Effector memory CD4-positive, alpha-beta T cell (primary cell): ENCODE measurements around the gene ATRN.
"Not testable (repeated sequence)": the region's sequence is repeated elsewhere in the genome, so short reads cannot be mapped to it uniquely, and the experiment has no call there.

ENCODE experiments used
- DNase-seq, 3 donors: peaks; one replicate each; pipeline ENCODE4 v3.0.0-alpha.2; 2020
- H3K27ac ChIP-seq: 2 replicates; pipeline ENCODE4 v1.7.0; 2013; ENCODE audit warnings: mild to moderate bottlenecking, low read length, moderate library complexity; ENCODE audit not compliant: insufficient read depth, poor library complexity, severe bottlenecking
- H3K27me3 ChIP-seq: replicated peaks from 2 replicates; pipeline ENCODE4 v1.7.0; 2013; ENCODE audit warnings: mild to moderate bottlenecking, low read length; ENCODE audit not compliant: insufficient read depth, control insufficient read depth, poor library complexity, severe bottlenecking
- H3K36me3 ChIP-seq: 2 replicates; pipeline ENCODE4 v1.7.0; 2013; ENCODE audit warnings: mild to moderate bottlenecking, low read length, moderate library complexity; ENCODE audit not compliant: control insufficient read depth, insufficient read depth
- H3K4me1 ChIP-seq: 2 replicates; pipeline ENCODE4 v1.7.0; 2013; ENCODE audit warnings: low read length, mild to moderate bottlenecking; ENCODE audit not compliant: control insufficient read depth, insufficient read depth, poor library complexity, severe bottlenecking
- H3K4me3 ChIP-seq: 2 replicates; pipeline ENCODE4 v1.7.0; 2013; ENCODE audit warnings: low read length, low read depth, mild to moderate bottlenecking; ENCODE audit not compliant: insufficient read depth, poor library complexity, severe bottlenecking
- H3K9me3 ChIP-seq: 2 replicates; pipeline ENCODE4 v1.7.0; 2013; ENCODE audit warnings: mild to moderate bottlenecking, low read length, moderate library complexity; ENCODE audit not compliant: control insufficient read depth

ATRN gene

DNA sequence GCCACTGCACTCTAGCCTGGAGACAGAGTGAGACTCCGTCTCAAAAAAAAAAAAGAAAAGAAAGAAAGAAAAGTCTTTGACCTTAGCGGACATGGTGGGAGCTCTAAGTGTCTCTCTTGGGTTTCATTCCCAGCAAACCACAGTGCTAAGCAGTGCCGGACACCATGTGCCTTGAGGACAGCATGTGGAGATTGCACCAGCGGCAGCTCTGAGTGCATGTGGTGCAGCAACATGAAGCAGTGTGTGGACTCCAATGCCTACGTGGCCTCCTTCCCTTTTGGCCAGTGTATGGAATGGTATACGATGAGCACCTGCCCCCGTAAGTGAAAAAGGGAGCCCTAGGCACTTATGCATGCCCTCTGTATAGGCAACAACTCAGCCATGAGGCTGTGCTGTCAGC is 112.9 kb downstream of the ATRN start:
- H3K4me1 ChIP-seq = no peaks in the 10 kb centered on the region
- H3K36me3 ChIP-seq = peaks cover 23% of the 10 kb centered on the region
- H3K27me3 ChIP-seq = no peaks in the 10 kb centered on the region
- no peak for DNase-seq
- H3K9me3 ChIP-seq = no peaks in the 10 kb centered on the region
- H3K27ac ChIP-seq = no peak overlapping the region
- H3K4me3 ChIP-seq = no peak overlapping the region

GRCh38 chr20:3586093-3586492 is 115.3 kb downstream of the ATRN start:
- DNase-seq = no peak
- Histone ChIP-seq H3K27ac (no peak overlapping the region), H3K27me3 (no peaks in the 10 kb centered on the region), H3K4me1 (no peaks in the 10 kb centered on the region), H3K36me3 (peaks cover 25% of the 10 kb centered on the region), H3K4me3 (no peak overlapping the region), H3K9me3 (no peaks in the 10 kb centered on the region)

GRCh38 chr20:3590164-3590563 is 119.3 kb downstream of the ATRN start:
- Histone ChIP-seq H3K27me3 (no peaks in the 10 kb centered on the region), H3K9me3 (no peaks in the 10 kb centered on the region), H3K27ac (no peak overlapping the region), H3K4me1 (no peaks in the 10 kb centered on the region), H3K4me3 (no peak overlapping the region), H3K36me3 (peaks cover 34% of the 10 kb centered on the region)
- DNase-seq = no peak

DNA sequence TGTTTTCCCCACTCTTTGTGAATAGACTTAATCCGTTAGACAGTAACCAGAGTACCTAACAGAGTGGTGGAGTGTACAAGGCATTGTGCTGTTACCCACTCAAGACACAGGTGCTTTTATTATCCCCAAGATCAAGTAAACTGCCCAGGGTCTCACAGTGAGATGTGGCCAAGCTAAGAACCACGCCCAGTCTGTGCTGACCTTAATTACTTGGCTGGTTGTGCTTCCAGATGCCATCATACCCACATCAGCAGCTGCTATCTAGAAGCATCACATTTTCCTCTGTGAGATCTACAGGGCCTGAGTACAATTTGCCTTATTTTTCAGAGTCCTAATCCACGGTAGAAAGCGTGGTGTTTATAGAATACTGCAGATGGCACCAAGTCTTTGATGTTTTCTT is 122.1 kb downstream of the ATRN start:
- Histone ChIP-seq H3K27me3 (no peaks in the 10 kb centered on the region), H3K36me3 (peaks cover 46% of the 10 kb centered on the region), H3K9me3 (no peaks in the 10 kb centered on the region), H3K4me1 (no peaks in the 10 kb centered on the region), H3K4me3 (no peak overlapping the region), H3K27ac (no peak overlapping the region)
- no peak for DNase-seq

DNA sequence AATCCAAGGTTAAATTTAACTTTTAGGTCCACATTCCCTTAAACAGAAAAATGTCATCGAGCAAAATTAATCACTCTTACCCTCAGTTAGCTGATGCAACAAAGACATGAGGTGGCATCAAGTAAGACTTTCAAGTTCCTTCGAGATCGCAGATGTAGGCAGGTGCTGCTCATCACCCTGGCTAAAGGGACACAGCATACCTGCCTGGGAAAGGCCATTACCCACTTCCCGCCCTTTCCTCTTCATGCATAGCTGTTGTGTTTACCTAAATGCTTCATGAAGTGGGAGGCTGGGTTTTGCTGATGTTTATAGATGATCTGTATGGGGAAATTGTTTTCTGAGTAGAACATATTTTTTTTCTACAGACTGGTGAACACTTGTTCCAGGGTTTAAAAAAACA is 124.7 kb downstream of the ATRN start:
- peaks cover 55% of the 10 kb centered on the region for H3K36me3 ChIP-seq
- no peak overlapping the region for H3K27ac ChIP-seq
- no peak for DNase-seq
- H3K9me3 ChIP-seq = no peaks in the 10 kb centered on the region
- no peaks in the 10 kb centered on the region for H3K4me1 ChIP-seq
- no peak overlapping the region for H3K4me3 ChIP-seq
- H3K27me3 ChIP-seq = no peaks in the 10 kb centered on the region

DNA sequence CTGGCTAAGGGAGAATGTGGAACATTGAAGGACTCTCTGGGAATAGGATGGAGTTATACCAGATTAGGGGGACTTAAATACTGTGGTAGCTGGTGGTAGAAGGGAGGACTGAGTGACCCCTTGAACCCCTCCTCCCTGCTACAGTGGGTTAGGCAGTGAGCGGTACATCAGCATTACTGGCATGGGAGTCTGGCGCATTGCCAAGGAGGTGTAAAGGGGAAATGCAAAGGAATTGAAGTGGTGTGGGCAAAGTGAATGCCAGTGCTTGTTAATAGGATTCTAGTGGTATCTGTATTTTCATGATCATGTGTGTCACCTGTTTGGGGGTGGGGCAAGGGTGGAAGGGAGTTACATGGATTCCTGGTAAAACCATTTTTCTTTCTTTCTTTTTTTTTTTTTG is 132.3 kb downstream of the ATRN start:
- H3K4me1 ChIP-seq = no peaks in the 10 kb centered on the region
- no peak for DNase-seq
- H3K27me3 ChIP-seq = no peaks in the 10 kb centered on the region
- peaks cover 19% of the 10 kb centered on the region for H3K36me3 ChIP-seq
- H3K27ac ChIP-seq = no peak overlapping the region
- no peak overlapping the region for H3K4me3 ChIP-seq
- H3K9me3 ChIP-seq = no peaks in the 10 kb centered on the region

DNA sequence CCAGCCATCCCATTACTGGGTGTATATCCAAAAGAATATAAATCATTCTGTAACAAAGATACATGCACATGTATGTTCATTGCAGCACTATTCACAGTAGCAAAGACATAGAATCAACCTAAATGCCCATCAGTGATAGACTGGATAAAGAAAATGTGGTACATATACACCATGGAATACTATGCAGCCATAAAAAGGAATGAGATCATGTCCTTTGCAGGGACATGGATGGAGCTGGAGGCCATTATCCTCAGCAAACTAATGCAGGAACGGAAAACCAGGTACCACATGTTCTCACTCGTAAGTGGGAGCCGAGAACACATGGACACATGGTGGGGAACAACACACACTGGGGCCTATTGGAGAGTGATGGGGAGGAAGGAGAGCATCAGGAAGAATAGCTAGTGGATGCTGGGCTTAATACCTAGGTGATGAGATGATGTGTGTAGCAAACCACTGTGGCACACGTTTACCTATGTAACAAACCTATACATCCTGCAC is 134.6 kb downstream of the ATRN start:
- H3K27me3 ChIP-seq, DNase-seq, H3K4me1 ChIP-seq, H3K27ac ChIP-seq, H3K4me3 ChIP-seq, H3K9me3 ChIP-seq: not testable (repeated sequence)
- H3K36me3 ChIP-seq = peaks cover 14% of the 10 kb centered on the region

DNA sequence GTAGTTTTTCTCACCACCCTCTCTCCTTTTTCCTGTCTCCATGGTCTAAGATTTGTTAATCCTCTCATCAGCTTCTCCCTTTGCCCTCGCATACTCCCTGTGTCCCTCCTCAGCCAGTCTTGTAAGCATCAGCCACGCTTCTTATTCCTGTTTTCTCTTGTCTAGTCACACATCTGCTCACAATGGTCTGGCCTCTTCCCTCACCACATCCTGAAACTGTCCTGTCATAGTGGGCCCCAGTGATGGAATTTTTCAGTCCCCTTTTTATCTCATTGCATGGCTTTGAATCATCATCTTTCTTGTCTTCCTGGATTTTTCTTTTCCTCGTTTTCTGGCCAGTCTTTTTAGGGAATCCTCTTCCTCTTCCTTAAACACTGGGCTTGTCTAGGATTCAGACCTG is 135.2 kb downstream of the ATRN start:
- no peaks in the 10 kb centered on the region for H3K9me3 ChIP-seq
- no peak overlapping the region for H3K4me3 ChIP-seq
- no peaks in the 10 kb centered on the region for H3K4me1 ChIP-seq
- no peak overlapping the region for H3K27ac ChIP-seq
- H3K27me3 ChIP-seq = no peaks in the 10 kb centered on the region
- DNase-seq = no peak
- peaks cover 11% of the 10 kb centered on the region for H3K36me3 ChIP-seq

- no peak for DNase-seq
- H3K27me3 ChIP-seq = no peaks in the 10 kb centered on the region
- H3K4me3 ChIP-seq = no peak overlapping the region
- no peaks in the 10 kb centered on the region for H3K4me1 ChIP-seq
- no peaks in the 10 kb centered on the region for H3K36me3 ChIP-seq
- H3K27ac ChIP-seq = no peak overlapping the region
- no peaks in the 10 kb centered on the region for H3K9me3 ChIP-seq
Measured at GRCh38 chr20:3611901-3612300, 141.1 kb downstream of the ATRN start.

DNA sequence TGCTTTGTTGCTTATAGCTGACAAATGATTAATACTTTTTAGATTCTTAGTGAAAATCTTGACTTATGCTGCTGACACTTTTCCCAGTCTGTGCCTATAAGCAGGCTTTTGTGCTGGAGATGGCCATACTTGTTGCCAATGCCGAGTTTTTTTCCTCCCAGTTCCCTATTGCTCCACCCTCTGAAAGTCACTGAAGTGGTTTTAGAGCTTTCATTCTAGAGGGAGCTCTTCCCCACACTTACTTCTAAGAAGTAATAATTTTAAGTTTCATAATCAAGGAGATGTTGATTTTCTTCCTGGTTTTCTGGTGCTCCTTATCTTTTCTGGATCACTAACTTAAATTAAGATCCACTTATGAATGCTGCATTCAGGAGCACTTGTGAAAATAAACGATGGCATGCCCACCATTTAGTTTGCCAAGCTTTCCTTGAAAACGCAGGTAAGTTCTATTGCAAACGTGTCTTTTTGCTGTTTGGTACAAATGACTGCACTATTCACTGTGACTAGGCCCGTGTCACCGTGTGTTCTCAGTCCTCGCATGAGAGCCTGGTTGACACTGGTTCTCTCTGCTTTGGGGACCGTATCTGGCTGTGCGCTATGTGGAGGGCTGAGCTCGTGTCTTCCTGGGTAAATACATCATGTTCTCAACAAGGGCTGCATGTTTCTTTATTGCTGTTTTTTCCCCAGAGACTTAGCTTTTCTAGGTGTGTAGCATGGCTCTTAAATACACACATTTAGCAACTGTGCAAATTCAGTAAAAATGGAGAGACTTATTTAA is 142.2 kb downstream of the ATRN start:
- H3K27me3 ChIP-seq = no peaks in the 10 kb centered on the region
- no peak for DNase-seq
- no peaks in the 10 kb centered on the region for H3K4me1 ChIP-seq
- H3K36me3 ChIP-seq = no peaks in the 10 kb centered on the region
- no peak overlapping the region for H3K4me3 ChIP-seq
- no peak overlapping the region for H3K27ac ChIP-seq
- no peaks in the 10 kb centered on the region for H3K9me3 ChIP-seq
